HG03558 (cell line): ENCODE data around the gene B3GNT2.

ENCODE experiments used
- ATAC-seq: cut with Tn5 transposase; IDR thresholded peaks from one replicate; pipeline ENCODE4 v1.9.1; 2021; ENCODE audit warnings: moderate number of reproducible peaks; ENCODE audit not compliant: unreplicated experiment; ENCODE audit errors: extremely low read depth

The B3GNT2 gene

DNA sequence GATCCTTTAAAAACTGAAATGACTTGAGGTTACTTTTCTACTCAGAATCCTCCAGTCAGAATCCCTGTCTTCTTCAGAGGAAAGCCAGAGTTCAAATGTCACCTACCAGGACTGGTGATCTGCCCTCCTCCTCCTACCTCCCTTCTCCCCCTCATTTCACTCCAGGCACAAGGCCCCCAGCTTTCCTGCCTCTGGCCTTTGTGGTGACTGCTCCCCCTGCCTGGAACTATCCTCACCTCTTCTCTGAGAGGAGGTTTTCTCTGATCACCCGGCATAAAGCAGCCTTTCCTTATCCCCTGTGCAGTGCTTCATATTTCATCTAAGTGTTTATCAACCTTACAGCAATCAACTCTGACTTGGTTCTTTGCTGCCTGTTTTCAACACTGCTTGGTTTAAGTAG is 6.8 kb downstream of the B3GNT2 start:
- no peak for ATAC-seq

DNA sequence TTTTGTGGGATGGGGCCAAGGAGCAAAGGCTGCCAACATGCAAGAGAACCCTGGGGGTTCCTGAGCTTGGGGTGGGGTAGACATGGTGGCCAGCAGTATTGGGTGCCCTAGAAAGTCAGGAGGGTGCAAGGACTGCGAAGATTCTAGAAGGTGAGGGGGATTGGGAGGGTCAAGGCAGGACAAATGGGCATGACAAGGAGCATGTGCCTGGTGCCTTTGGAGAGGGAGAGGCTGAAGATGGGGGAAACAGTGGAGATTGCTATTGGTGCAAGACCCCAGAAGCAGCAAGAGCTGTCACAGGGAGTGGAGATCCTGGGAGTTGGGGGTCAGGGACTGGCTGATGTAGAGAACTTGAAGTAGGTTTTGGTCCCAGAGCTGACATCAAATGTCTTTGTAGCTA is 7.5 kb downstream of the B3GNT2 start:
- no peak for ATAC-seq

DNA sequence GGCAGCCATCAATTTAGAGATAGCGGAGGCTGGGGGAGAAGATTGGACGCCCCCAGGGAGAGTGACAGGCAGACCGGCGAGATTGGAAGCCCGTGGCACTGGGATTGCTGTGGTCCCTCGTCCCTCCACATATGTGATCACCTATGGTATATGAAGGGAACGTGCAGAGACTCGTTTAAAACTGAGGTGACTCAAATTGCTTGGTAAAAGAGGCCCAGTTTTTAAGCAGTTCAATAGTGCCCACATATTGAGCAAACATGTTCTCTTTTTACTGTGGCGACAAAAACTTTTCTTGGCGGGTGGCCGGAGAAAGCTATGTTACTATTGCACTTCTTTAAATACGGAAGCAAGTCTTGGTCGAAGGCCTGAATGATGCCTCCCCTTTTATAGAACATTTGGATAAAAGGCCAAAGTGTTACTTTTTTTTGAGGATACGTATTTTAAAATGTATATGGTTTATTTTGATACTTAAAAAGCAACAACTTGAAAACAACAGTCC is 9.1 kb downstream of the B3GNT2 start:
- ATAC-seq = no peak

DNA sequence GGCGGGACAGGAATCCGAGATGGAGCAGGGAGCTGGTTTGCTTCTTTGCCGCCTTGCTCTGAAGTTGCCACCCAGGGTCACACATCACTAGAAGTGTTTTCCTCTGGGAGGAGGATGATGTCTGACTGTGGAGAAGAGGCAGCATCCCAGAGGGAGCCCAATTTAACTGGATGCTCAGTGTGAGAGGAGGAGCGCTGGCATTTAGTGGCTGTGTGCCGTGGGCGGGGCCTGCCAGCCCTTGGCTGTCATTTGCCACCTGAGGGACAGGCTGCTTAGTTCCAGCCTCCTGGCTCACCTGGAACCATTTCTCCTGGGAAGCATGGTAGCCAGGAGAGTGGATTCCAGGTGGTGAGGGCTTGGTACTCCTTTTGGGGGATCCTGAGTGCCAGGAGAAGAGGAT is 9.6 kb downstream of the B3GNT2 start:
- ATAC-seq = no peak

DNA sequence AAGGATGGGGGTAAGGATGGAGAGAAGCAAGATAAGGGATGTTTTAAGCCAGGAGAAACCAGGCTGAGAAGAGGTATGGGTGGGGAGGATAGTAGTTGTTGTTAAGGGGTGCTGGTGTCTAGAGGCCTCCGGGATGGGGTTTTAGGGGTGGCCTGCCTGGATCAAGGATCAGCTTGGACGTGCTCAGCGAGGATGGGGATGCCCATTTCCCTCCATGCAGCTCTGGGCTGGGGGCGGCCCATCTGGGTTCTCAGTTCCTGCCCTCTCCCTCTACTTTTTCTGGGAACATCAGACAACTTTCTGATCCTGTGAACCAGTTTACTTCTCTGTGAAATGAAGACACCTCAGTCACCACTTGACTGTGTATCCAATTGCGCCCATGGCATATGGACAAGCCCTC is 10.1 kb downstream of the B3GNT2 start:
- ATAC-seq = no peak

DNA sequence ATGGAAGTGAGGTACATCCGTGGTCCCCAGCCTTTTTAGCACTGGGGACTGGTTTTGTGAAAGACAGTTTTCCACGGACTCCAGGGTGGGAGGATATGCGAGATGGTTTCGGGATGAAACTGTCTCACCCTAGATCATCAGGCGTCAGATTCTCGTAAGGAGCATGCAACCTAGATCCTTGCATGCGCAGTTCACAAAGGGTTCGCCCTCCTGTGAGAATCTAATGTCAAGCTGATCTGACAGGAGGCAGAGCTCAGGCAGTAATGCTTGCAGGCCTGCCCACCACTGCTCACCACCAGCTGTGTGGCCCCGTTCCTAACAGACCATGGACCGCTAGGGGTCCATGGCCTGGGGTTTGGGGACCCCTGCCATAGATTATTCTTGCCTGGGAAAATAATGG is 11.6 kb downstream of the B3GNT2 start:
- ATAC-seq = no peak

DNA sequence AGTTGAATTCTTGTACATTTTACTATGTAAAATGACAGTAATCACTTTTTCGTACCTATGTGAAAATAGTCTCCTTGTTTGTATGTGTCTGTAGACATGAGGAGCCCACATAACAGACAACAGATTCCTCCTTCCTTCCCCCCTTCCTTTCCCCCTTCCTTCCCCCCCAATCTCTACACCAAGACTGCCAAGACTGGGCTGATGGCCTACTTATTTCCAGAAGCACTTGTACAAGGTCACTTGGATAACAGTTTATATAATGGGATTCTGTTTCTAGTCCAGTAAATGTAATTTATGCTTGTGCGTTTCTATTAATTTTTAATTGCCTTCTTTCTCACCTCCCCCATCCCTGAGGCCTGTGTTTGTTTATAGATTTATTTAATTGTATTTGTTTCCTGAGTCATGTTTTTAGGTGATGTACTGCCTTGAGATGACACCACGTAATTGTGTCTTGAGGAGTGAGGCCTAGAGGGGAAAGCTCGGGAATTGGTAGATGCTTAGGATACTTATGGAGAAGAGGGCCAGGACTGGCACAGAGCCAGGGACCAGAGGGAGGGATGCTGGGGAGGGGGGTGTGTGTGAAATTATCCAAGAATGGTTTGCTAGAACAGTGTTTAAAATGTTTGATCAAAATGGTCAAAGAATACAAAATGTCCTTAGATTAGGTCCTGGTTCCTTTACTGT is 12.3 kb downstream of the B3GNT2 start:
- no peak for ATAC-seq

DNA sequence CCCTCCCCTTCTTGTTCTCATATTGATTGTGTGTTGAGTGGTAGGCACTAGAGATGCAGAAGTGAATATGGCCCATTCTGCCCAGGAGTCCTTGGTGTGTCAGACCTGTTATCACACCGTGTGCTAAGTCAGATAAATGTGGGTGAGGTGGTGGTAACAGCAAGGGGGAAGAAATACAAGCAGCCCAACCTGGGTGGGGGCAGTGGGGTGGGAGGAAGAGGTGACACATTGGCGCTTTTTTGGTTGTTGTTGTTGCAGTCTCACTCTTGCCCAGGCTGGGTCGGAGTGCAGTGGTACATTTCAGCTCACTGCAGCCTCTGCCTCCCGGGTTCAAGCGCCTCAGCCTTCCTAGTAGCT is 12.8 kb downstream of the B3GNT2 start:
- ATAC-seq = no peak

DNA sequence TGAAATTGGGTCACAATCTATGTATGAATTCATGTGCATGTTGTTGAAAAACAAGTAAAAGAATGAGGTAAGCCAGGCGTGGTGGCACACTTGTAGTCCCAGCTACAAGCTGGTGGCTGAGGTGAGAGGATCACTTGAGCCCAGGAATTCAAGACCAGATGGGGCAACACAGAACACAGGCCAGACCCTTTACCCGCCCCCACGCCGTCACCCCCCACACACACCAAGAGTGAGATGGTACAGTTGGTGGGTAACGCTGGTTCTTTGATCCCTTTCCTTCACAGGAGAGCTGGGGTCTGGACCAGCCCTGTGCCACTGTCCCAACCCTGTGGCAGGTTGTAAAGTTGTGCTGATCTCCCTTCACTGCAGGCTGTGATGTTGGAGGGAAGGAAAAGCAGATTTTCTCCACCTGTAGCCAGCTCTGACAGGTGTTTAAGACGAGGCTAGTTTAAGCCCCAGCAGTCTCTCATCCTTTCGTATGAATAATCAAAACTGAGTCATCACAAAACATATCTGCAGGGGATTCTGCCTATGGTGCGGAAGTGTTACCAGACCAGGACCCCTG is 13.6 kb downstream of the B3GNT2 start:
- ATAC-seq = no peak

DNA sequence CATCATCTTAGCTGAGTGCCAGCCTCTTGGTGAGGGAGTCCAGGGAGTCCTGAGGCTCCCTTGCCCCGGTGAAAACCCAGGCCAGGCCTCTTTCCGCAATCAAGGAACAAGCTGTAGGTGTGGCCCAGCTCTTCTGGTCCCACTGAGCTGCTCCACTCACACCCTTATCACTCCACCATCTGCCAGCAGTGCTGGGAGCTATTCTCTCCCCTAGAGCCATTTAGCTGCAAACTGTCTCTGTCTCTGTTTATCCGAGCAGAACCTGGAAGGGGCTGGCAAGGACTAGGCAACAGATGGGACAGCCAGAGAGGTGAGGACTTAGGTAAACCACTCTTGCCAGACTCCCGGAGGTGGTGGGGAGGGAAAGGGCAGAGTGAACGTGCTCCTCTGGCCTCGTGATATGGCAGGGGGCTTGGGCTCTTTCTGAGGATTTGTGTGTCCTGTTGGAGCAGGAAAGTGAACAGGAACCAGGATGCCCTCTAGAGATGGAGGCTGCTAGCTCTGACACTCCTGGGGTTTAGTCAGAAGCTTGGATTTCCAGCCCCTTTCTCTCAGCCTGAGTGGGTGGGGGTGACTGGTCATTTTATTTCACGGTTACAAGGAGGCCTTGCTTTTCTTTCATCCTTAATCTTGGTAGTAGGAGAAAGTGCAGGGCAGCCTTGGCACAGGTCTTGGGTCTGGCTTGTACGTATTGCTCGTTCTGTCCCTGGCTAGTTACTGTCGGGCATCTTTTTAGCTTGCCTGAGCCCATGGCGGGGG is 19.6 kb downstream of the B3GNT2 start:
- no peak for ATAC-seq

DNA sequence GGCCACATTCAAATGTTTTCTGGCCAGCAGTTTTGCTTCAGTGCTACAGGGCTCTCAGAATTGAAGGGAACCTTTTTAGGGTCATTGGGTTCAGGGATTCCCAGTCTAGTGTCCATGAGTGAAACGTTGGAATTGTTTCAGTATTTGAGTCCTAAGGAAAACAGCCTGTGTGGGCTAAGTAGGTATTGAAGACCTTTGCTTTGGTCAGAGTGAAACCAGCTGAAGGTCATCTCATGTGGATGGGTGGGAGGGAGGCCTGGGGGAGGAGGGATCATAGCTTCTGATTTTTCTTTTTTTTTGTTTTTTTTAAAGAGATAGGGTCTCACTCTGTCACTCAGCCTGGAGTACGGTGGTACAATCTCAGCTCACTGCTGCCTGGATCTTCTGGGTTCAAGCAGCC is 20.2 kb downstream of the B3GNT2 start:
- no peak for ATAC-seq

DNA sequence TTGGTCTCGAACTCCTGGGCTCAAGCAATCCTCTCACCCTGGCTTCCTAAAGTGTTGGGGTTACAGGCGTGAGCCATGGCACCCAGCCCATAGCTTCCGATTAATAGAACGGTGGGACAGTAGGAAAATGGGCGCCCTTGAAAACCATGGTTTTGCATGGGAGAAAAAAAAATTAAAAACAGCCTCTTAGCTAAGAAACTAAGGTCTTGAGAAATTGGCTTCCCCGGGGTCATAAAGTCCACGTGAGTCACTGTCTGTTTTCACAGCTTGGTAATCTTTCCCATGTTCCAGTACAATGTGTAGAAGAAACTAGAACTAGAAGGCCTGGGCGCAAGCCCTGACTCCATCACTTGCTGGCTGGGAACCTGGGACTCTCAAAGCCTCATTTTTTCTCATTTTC is 20.7 kb downstream of the B3GNT2 start:
- no peak for ATAC-seq

DNA sequence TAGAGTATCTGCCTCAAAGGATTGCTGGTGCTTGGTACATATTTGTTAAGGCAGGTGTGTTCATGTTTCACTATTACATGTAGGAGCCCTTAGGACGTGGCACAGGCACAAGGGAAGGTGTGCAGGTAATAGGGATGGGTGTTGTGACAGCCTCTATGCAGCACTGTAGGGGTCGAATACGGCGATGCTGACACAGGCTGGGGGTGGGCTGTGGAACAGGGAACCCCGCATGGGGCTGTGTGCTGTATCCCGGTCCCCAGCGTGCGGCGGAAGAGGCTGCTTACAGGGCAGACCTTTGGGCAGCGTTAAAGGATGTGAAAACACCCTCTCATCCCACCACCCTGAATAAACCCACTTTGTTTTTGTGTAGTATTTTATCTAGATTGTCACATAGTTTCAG is 21.5 kb downstream of the B3GNT2 start:
- ATAC-seq = no peak

DNA sequence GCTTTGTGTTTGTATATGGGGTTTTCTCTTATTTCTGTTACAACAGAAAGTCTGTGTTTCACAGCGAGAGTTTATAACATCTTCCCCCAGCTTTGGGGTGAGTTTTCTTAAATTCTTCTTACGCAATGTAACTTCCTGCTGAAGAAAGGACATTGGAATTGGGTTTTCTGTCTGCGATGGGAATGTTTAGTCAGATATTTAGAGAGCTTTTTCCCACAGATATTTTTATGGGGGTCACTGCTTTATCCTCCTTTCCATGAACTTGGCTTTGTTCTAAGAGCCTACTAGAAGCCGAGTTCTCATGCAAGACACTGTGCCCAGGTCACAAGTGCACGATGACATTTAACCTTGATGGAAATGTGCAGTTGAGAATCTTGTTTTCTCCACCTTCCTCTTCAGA is 22.1 kb downstream of the B3GNT2 start:
- ATAC-seq = no peak

DNA sequence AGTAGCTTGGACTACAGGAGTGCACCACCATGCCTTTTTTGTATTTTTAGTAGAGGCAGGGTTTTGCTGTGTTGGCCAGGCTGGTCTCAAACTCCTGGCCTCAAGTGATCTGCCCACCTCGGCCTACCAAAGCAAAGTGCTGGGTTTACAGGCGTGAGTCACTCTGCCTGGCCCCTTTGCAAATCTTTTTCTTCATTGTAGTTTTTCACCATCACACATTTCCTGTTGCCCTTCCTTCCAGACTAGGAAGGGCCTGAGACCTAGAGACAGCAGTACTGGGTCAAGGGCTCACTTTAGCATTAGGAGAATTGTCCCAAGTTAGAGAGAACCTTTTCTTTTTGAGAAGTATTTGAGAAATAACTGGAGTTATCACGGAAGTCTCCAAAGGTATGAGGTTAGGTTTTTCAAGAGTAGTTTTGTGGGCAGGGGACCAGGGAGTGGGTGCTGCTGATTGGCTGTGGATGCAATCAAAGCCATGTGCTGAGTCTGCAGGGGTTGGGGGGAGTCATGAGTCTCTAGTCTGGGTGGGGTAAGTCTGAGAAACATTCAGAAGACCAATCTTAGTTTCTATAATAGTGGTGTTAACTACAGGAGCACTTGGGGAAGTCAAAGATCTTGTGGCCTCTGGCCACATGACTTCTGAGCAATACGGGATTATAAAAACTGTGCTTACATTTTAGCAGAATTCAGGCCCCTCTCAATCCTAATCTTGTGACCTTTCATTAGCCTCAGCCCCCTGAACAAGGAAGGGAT is 23.7 kb downstream of the B3GNT2 start:
- ATAC-seq = no peak

DNA sequence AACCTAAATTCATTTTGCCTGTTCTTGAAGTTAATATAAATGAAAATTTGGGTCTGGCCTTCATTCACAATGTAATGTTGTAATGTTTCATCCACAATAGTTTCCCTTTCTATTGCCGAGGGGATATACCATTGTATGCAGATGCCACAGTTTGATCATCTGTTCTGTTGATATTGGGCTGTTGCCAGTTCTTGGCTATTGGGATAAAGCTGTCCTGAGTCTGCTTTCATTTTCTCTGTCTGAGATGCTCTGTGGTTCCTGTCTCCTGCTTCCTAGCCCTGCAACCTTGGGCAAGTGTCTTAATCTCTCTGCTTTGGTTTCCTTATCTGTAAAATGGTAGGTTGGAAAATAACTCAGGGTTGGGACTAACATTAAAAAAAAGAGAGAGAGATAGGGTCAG is 25.2 kb downstream of the B3GNT2 start:
- no peak for ATAC-seq

DNA sequence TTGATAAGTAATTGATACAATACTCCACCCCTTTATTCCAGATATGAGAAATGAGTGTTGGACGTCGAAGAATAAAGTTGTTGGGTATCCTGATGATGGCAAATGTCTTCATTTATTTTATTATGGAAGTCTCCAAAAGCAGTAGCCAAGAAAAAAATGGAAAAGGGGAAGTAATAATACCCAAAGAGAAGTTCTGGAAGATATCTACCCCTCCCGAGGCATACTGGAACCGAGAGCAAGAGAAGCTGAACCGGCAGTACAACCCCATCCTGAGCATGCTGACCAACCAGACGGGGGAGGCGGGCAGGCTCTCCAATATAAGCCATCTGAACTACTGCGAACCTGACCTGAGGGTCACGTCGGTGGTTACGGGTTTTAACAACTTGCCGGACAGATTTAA is 26.3 kb downstream of the B3GNT2 start:
- ATAC-seq = no peak

DNA sequence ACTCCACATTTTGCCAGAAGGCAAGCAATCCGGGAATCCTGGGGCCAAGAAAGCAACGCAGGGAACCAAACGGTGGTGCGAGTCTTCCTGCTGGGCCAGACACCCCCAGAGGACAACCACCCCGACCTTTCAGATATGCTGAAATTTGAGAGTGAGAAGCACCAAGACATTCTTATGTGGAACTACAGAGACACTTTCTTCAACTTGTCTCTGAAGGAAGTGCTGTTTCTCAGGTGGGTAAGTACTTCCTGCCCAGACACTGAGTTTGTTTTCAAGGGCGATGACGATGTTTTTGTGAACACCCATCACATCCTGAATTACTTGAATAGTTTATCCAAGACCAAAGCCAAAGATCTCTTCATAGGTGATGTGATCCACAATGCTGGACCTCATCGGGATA is 26.8 kb downstream of the B3GNT2 start:
- ATAC-seq = no peak

DNA sequence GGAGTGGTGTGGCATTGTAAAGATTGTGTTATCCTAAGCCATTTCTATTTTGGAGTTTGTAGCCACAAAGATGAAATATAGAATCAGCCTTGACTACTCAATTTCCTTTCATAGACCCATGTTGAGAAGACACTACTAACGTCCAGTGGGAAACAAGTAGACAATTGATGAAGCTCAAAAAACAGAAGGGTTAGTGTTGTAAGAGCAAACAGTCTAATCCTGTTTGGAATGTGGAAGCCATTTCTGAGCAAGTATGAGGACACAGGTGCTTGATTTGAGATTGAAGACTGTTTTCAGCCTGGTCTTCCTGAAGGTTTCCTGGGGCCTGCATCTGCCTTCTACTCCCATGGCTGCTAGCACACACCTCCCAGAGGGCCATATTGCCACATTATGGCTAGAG is 29.1 kb downstream of the B3GNT2 start:
- no peak for ATAC-seq

DNA sequence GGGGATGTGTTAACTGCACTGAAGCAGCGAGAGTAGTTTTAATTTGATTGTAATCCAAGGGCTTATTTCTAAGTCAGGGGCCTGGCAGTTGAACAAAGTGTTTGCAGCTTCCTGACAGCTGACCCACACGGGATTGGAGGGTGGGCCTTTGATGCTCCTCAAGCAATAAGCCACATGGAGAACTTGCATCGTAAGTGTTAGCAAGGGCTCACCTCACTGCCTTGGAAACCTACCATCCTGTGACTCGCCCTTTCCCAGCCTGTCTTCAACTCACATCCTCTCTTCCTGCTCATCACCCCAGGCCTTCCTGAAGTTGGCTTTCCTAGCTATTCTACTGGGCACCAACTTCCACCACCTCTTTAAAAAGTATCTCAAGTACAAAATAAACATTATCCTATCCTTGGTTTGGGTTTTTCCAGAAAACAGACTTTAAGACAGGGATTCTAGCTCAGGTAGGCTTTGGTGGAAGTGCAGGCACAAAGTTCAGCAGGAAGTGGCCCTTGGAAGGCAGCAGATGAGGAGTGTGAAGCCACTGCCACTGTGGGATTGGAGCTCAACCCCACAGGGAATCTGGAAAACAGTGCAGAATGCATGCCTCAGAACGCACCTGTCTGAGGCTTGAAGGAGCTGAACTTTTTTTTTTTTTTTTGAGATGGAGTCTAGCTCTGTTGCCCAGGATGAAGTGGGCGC is 31.6 kb downstream of the B3GNT2 start:
- ATAC-seq = no peak
